ENCODE results near the gene TASOR2.

DNA sequence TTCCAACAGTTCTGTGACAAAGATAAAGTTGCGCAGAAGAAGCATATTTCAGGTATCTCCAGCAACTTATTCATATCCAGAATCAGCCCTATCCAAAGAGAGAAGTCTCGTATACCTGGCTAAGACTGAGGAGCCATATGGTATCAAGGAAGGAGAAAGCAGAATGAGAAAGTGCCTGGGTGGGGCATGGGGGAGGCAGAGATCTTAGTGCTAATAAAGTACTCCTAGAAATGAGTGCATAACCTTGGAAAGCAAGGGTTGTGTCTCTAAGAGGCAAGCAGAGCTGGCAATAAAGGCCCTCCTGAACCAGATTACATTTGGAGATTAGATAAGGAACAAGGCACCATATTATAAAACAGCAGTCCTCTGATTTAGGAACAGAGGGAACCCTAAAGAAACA is 12.7 kb downstream of the TASOR2 start:
- TF ChIP-seq TAF1 (IDR thresholded peaks at IDR 0.05; ENCODE audit: low read depth, low read length) (no peak), POLR2AphosphoS5 (IDR thresholded peaks at IDR 0.05; ENCODE audit: low read depth, low read length) (no peak), POLR2A (IDR thresholded peaks at IDR 0.05; ENCODE audit: low read depth, low read length) (no peak), SPI1 (IDR thresholded peaks at IDR 0.05; ENCODE audit: low read depth, low read length) (no peak), POU2F2 (IDR thresholded peaks at IDR 0.05; ENCODE audit: low read depth, low read length) (no peak)
